Measurements from ENCODE around the gene RDX.

DNA sequence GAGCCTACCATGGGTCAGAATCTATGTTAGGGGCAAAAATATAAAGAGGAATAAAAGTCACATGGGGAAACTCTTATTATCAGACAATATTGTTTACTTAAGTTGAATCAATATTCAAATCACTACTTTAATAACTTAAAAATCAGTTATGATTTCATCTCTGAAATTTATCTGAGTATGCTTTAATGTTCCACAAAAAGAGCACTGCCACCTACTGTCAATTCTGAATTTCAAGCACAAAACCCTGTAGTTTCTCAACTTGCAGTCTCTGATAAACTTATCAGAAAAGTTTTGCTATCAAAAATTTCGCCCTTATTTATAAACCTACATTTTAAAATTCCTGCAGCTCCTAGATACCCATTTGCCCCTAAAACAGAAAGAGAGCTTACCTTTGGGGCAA is 47.3 kb downstream of the RDX start:
- TF ChIP-seq, protein P1, sequence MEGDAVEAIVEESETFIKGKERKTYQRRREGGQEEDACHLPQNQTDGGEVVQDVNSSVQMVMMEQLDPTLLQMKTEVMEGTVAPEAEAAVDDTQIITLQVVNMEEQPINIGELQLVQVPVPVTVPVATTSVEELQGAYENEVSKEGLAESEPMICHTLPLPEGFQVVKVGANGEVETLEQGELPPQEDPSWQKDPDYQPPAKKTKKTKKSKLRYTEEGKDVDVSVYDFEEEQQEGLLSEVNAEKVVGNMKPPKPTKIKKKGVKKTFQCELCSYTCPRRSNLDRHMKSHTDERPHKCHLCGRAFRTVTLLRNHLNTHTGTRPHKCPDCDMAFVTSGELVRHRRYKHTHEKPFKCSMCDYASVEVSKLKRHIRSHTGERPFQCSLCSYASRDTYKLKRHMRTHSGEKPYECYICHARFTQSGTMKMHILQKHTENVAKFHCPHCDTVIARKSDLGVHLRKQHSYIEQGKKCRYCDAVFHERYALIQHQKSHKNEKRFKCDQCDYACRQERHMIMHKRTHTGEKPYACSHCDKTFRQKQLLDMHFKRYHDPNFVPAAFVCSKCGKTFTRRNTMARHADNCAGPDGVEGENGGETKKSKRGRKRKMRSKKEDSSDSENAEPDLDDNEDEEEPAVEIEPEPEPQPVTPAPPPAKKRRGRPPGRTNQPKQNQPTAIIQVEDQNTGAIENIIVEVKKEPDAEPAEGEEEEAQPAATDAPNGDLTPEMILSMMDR (IDR thresholded peaks at IDR 0.05 in 2 of 3, conservative IDR thresholded peaks at IDR 0.05 in 1 of 3; ENCODE audit: control insufficient read depth in 2 of 3, extremely low read depth in 1 of 3, insufficient read depth in 1 of 3, low read depth in 3 of 3, low read length in 3 of 3) = peak; percentile 1 to 38 (median 27); a peak in 2 of 6 replicates
- no peak for TF ChIP-seq POLR2A (IDR thresholded peaks at IDR 0.05; ENCODE audit: low read depth, low read length)
- TF ChIP-seq ZNF217 (IDR thresholded peaks at IDR 0.05) = no peak
- TF ChIP-seq SIN3A (IDR thresholded peaks at IDR 0.05; ENCODE audit: low read depth, low read length) = no peak
- no peak for TF ChIP-seq SP1 (IDR thresholded peaks at IDR 0.05; ENCODE audit: low read depth, low read length)
- no peak for TF ChIP-seq TCF3 (IDR thresholded peaks at IDR 0.05; ENCODE audit: borderline replicate concordance, insufficient read depth, low read depth, low read length)
